ENCODE results near the gene PUSL1. TPM values are rescaled to one million over a fixed set of nuclear protein-coding genes. Genes with fewer than 3 reads are reported as not detected.

PUSL1 gene
- total and polyA plus RNA-seq, 2 of the 4 experiments (the other 2 are of a cell fraction): 10.9 to 33.0 TPM

DNA sequence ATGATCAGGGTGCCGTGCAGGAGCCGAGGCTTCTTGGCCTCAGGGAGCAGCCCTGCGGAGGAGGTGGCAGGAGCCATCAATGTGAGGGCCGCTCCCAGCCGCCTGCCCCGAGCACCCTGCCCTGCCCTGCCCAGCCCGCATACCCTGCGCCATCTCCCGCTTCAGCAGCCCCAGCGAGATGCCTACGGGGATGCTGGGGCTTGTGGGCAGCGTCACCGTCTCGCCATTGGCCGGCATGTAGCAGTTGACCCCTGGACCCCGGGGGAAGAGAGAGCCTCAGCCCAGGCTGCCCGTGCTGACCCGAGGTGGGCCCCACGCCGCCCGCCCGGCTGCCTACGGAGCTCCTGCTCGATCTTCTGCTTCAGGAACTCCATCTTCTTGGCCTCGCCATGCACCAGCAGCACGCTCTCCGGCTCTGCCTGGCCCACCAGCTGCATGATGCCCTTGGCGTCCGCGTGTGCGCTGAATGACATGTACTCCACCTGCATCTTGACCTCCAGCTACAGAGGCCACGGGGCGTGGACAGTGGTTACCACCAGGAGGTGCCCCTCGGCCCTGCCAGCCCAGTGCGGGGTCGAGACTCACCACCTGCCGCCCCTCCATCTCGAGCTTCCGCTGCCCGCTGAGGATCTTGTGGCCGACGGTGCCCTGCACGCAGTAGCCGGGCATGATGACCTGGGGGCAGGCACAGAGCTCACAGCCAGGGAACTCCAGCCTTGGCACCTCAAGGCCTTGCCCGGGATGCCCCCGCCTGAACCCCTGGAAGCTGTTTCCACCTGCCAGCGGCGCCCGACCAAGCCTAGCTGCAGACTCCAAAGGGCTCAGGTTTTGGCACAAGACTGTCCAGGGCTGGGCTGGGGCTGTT, 4.3 kb downstream of the PUSL1 start (continued):
- TF ChIP-seq USF2 (IDR thresholded peaks at IDR 0.05; ENCODE audit: low read depth, low read length): no peak

- Histone ChIP-seq H2BK20ac (ENCODE audit: low read depth, low read length) (no peak overlapping the region), H2AFZ (replicated peaks; ENCODE audit: low read length, poor library complexity) (peak overlapping the region; percentile 43), H2BK120ac (ENCODE audit: low read depth, low read length) (no peak overlapping the region), H3K14ac (replicated peaks; ENCODE audit: low read depth, low read length) (no peak overlapping the region), H3K79me1 (ENCODE audit: low read depth in 1 of 2, low read length in 2 of 2) (peaks cover 16 to 55% of the 10 kb centered on the region in 2 experiments), H3K56ac (ENCODE audit: extremely low read depth, insufficient read depth, low read length) (no peak overlapping the region), H3K4ac (ENCODE audit: low read depth, low read length) (no peak overlapping the region), H2BK5ac (ENCODE audit: low read depth, low read length, poor library complexity, severe bottlenecking) (no peak overlapping the region), H3K9ac (ENCODE audit: low read depth, low read length) (no peak overlapping the region), H4K20me1 (ENCODE audit: insufficient read depth, low read length) (peaks cover 49% of the 10 kb centered on the region), H2AK9ac (replicated peaks; ENCODE audit: low read depth, low read length, poor library complexity) (no peak overlapping the region), H4K8ac (ENCODE audit: low read depth in 2 of 2, low read length in 2 of 2) (no peak overlapping the region), H3K27me3 (ENCODE audit: control insufficient read depth, insufficient read depth, low read length) (no peaks in the 10 kb centered on the region), H3K23ac (ENCODE audit: low read depth, low read length) (no peak overlapping the region), H4K5ac (ENCODE audit: low read depth, low read length) (no peak overlapping the region), H3K4me1 (ENCODE audit: control insufficient read depth, insufficient read depth, low read length) (peaks cover 9% of the 10 kb centered on the region), H3K4me3 (ENCODE audit: insufficient read depth, low read depth, low read length) (no peak overlapping the region), H4K91ac (ENCODE audit: insufficient read depth, low read depth, low read length) (no peak overlapping the region), H3K9me3 (ENCODE audit: control insufficient read depth, insufficient read depth, low read length) (no peaks in the 10 kb centered on the region), H3K4me2 (ENCODE audit: low read depth, low read length) (no peak overlapping the region), H3K18ac (ENCODE audit: low read depth, low read length) (no peak overlapping the region), H2BK15ac (ENCODE audit: low read depth, low read length) (no peak overlapping the region), H3K9me1 (ENCODE audit: insufficient read depth, low read length) (no peaks in the 10 kb centered on the region), H3K36me3 (ENCODE audit: control insufficient read depth, insufficient read depth, low read length) (peaks cover 62% of the 10 kb centered on the region), H2AK5ac (ENCODE audit: low read depth, low read length) (no peak overlapping the region), H3K27ac (ENCODE audit: insufficient read depth, low read length) (no peak overlapping the region)
- DNase-seq: no peak
- WGBS, 2 experiments (ENCODE audit: extremely low coverage in 2 of 2, insufficient read length in 1 of 2): 96% methylated on average over 22 of the region's 37 CpGs; no CpG with 5 or more reads in 1 of the 2 experiments
- intact Hi-C loops (cut with micrococcal nuclease) (no loop called here), in situ Hi-C loops (cut with MboI; ENCODE audit: low sequenced_read_pairs) (no loop called here), dilution Hi-C loops (cut with HindIII; ENCODE audit: low sequenced_read_pairs, unreplicated experiment) (no loop called here)
- POLR2A ChIA-PET (ENCODE audit: unreplicated experiment): no interaction called here
- CTCF ChIA-PET: no interaction called here
- no peak for ATAC-seq (ENCODE audit: low read depth)
- TF ChIP-seq POLR2A (IDR thresholded peaks at IDR 0.05; ENCODE audit: low read depth, low read length) (no peak), USF2 (IDR thresholded peaks at IDR 0.05; ENCODE audit: low read depth, low read length) (no peak), NFE2L2 (IDR thresholded peaks at IDR 0.05; ENCODE audit: low read depth, low read length) (no peak), CTCF (conservative IDR thresholded peaks at IDR 0.05; ENCODE audit: low read depth, low read length) (no peak), CEBPB (IDR thresholded peaks at IDR 0.05; ENCODE audit: low read depth, low read length) (no peak), RFX5 (IDR thresholded peaks at IDR 0.05; ENCODE audit: low read depth, low read length) (no peak), FOS (IDR thresholded peaks at IDR 0.05; ENCODE audit: low read depth, low read length) (no peak)
- no TSS peak for BruUV-seq (replicated peaks)
Measured at GRCh38 chr1:1313500-1314236, 5.3 kb downstream of the PUSL1 start.
